ENCODE results near the gene PLA2G3. TPM values are rescaled to one million over a fixed set of nuclear protein-coding genes. Genes with fewer than 3 reads are reported as not detected.

PLA2G3 gene
- total and polyA plus RNA-seq, 2 of the 13 experiments (the other 11 are each of a cell fraction or from before 2014, with no cell fraction given), result 0.12 to 0.42 TPM

GRCh38 chr22:31102441-31103081 is 37.7 kb downstream of the PLA2G3 start (continued):
- TF ChIP-seq DRAP1 (CRISPR knock-in tag; IDR thresholded peaks at IDR 0.05) (no peak), SKI (IDR thresholded peaks at IDR 0.05; ENCODE audit: partially characterized antibody) (peak; percentile 24), ZNF773 (CRISPR knock-in tag; IDR thresholded peaks at IDR 0.05; ENCODE audit: borderline replicate concordance) (no peak), RELA (CRISPR knock-in tag; IDR thresholded peaks at IDR 0.05) (no peak), MTA1 (CRISPR knock-in tag; IDR thresholded peaks at IDR 0.05; ENCODE audit: borderline replicate concordance) (peak; percentile 49; the same call in 1 of the 2 replicates), ZHX2 (IDR thresholded peaks at IDR 0.05; ENCODE audit: low read depth) (no peak), ZHX2 (CRISPR knock-in tag; IDR thresholded peaks at IDR 0.05; ENCODE audit: borderline replicate concordance) (no peak), AHDC1 (CRISPR knock-in tag; IDR thresholded peaks at IDR 0.05; ENCODE audit: borderline replicate concordance) (peak; percentile 57; the same call in 1 of the 2 replicates), SIN3B (IDR thresholded peaks at IDR 0.05; ENCODE audit: low read length) (no peak), ZNF350 (CRISPR knock-in tag; IDR thresholded peaks at IDR 0.05; ENCODE audit: borderline replicate concordance, low read depth) (no peak), REST (IDR thresholded peaks at IDR 0.05; ENCODE audit: borderline replicate concordance in 1 of 2, low read depth in 1 of 2, low read length in 2 of 2) (no peak; a peak in 1 of 4 replicates), RAD51 (IDR thresholded peaks at IDR 0.05; ENCODE audit: borderline replicate concordance) (no peak), ZNF3 (CRISPR knock-in tag; IDR thresholded peaks at IDR 0.05) (no peak)
